Measurements from ENCODE around the gene S1PR5.

S1PR5 gene

GRCh38 chr19:10467104-10467706 is 50.0 kb downstream of the S1PR5 start:
- no peak for DNase-seq (ENCODE audit: low read depth in 2 of 2)

GRCh38 chr19:10464456-10464855 is 52.8 kb downstream of the S1PR5 start:
- no peak for DNase-seq (ENCODE audit: low read depth in 2 of 2)

All from fibroblast of skin of left biceps (primary cell).